HCT116 (cell line): ENCODE data around the gene SSX1.

Source experiments
- EGR1 ChIP-seq: IDR thresholded peaks from 2 replicates; pipeline ENCODE4 v1.6.1; 2012; ENCODE audit warnings: low read depth
- EZH2 ChIP-seq: fragments of 200-600 bp; sonication (generic); IDR thresholded peaks from 2 replicates; pipeline ENCODE4 v1.6.1; 2017; ENCODE audit warnings: antibody characterized with exemption, mixed run types
- EZH2phosphoT487 ChIP-seq: fragments of 200-600 bp; IDR thresholded peaks from 2 replicates; pipeline ENCODE4 v1.6.1; 2018; ENCODE audit warnings: antibody characterized with exemption, borderline replicate concordance
- POLR2A ChIP-seq: IDR thresholded peaks from 2 replicates; pipeline ENCODE4 v1.7.0; 2011; ENCODE audit warnings: borderline replicate concordance; ENCODE audit not compliant: insufficient read depth, insufficient read length; ENCODE audit errors: extremely low read depth
- POLR2AphosphoS5 ChIP-seq: IDR thresholded peaks from 2 replicates; pipeline ENCODE4 v1.6.1; 2011; ENCODE audit warnings: mild to moderate bottlenecking, low read depth, low read length, moderate library complexity
- RAD21 ChIP-seq: IDR thresholded peaks from 2 replicates; pipeline ENCODE4 v1.6.1; 2012; ENCODE audit warnings: low read depth, mild to moderate bottlenecking
- SRF ChIP-seq: IDR thresholded peaks from 2 replicates; pipeline ENCODE4 v1.6.1; 2012; ENCODE audit warnings: low read depth
- TCF7L2 ChIP-seq: IDR thresholded peaks from 2 replicates; pipeline ENCODE4 v1.7.0; 2011; ENCODE audit warnings: borderline replicate concordance, inconsistent platforms; ENCODE audit not compliant: insufficient read depth, insufficient read length; ENCODE audit errors: extremely low read depth
- YY1 ChIP-seq: IDR thresholded peaks from 2 replicates; pipeline ENCODE4 v1.6.1; 2011; ENCODE audit warnings: low read length, low read depth, moderate library complexity, mild to moderate bottlenecking; ENCODE audit not compliant: insufficient replicate concordance; ENCODE audit errors: extremely low read depth
- TF ChIP-seq, protein P1 (sequence below), 3 experiments: fragments of 200-600 bp in 1 of 3; sonication (generic) in 1 of 3; IDR thresholded peaks in 2 of 3; conservative IDR thresholded peaks in 1 of 3; 2 replicates each; pipeline ENCODE4 v1.5.1; 2012 to 2017; ENCODE audit warnings: low read depth in 2 of 3, low read length in 2 of 3, antibody characterized with exemption in 1 of 3, borderline replicate concordance in 1 of 3, control low read depth in 1 of 3, mild to moderate bottlenecking in 1 of 3, mixed read lengths in 1 of 3, mixed run types in 1 of 3, moderate library complexity in 1 of 3; ENCODE audit not compliant: insufficient read depth in 1 of 3
- TF ChIP-seq, protein P2 (sequence below): IDR thresholded peaks from 2 replicates; pipeline ENCODE4 v1.6.1; 2012
- TF ChIP-seq, protein P3 (sequence below): IDR thresholded peaks from 2 replicates; pipeline ENCODE4 v1.6.1; 2012; ENCODE audit warnings: low read depth

DNA sequence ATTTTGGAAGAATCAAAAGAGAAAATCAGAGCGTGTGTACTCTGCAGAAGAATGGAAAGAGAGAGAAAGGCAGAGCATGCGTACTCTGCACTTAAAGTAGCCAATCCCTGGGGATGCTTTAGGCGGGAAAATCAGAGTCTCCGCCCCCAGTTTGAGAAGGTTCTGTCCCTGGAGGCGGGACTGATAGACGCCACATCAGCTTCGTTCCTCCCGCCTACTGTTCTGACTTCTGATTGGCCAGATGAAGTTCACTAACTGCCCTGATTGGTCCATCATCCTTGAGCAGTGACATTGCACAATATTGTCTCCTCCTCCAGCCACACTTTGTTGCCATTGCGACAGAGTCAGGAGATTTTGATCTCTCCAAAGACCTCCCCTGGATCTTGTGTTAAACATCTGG is 23.8 kb downstream of the SSX1 start:
- TF ChIP-seq, protein P1, sequence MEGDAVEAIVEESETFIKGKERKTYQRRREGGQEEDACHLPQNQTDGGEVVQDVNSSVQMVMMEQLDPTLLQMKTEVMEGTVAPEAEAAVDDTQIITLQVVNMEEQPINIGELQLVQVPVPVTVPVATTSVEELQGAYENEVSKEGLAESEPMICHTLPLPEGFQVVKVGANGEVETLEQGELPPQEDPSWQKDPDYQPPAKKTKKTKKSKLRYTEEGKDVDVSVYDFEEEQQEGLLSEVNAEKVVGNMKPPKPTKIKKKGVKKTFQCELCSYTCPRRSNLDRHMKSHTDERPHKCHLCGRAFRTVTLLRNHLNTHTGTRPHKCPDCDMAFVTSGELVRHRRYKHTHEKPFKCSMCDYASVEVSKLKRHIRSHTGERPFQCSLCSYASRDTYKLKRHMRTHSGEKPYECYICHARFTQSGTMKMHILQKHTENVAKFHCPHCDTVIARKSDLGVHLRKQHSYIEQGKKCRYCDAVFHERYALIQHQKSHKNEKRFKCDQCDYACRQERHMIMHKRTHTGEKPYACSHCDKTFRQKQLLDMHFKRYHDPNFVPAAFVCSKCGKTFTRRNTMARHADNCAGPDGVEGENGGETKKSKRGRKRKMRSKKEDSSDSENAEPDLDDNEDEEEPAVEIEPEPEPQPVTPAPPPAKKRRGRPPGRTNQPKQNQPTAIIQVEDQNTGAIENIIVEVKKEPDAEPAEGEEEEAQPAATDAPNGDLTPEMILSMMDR (IDR thresholded peaks at IDR 0.05 in 2 of 3, conservative IDR thresholded peaks at IDR 0.05 in 1 of 3; ENCODE audit: borderline replicate concordance in 1 of 3, insufficient read depth in 1 of 3, low read depth in 2 of 3, low read length in 2 of 3): no peak
- TF ChIP-seq YY1 (no peak), EZH2 (no peak), POLR2AphosphoS5 (no peak), TCF7L2 (no peak), SRF (no peak), EGR1 (no peak), POLR2A (no peak), EZH2phosphoT487 (no peak), RAD21 (no peak)
- TF ChIP-seq, protein P2, sequence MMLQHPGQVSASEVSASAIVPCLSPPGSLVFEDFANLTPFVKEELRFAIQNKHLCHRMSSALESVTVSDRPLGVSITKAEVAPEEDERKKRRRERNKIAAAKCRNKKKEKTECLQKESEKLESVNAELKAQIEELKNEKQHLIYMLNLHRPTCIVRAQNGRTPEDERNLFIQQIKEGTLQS: no peak
- TF ChIP-seq, protein P3, sequence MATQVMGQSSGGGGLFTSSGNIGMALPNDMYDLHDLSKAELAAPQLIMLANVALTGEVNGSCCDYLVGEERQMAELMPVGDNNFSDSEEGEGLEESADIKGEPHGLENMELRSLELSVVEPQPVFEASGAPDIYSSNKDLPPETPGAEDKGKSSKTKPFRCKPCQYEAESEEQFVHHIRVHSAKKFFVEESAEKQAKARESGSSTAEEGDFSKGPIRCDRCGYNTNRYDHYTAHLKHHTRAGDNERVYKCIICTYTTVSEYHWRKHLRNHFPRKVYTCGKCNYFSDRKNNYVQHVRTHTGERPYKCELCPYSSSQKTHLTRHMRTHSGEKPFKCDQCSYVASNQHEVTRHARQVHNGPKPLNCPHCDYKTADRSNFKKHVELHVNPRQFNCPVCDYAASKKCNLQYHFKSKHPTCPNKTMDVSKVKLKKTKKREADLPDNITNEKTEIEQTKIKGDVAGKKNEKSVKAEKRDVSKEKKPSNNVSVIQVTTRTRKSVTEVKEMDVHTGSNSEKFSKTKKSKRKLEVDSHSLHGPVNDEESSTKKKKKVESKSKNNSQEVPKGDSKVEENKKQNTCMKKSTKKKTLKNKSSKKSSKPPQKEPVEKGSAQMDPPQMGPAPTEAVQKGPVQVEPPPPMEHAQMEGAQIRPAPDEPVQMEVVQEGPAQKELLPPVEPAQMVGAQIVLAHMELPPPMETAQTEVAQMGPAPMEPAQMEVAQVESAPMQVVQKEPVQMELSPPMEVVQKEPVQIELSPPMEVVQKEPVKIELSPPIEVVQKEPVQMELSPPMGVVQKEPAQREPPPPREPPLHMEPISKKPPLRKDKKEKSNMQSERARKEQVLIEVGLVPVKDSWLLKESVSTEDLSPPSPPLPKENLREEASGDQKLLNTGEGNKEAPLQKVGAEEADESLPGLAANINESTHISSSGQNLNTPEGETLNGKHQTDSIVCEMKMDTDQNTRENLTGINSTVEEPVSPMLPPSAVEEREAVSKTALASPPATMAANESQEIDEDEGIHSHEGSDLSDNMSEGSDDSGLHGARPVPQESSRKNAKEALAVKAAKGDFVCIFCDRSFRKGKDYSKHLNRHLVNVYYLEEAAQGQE: no peak
